ENCODE measurements around the gene MAD1L1.
"Not testable (repeated sequence)": the region's sequence is repeated elsewhere in the genome, so short reads cannot be mapped to it uniquely, and the experiment has no call there.

MAD1L1 gene

GRCh38 chr7:1884583-1885350 is 348.0 kb downstream of the MAD1L1 start:
- DNase-seq: peak; percentile 11

- peak; percentile 4 for DNase-seq
Observed at GRCh38 chr7:1883834-1884582, 348.7 kb downstream of the MAD1L1 start.

- peak; percentile 96 for DNase-seq
Observed at GRCh38 chr7:1883031-1883761, 349.5 kb downstream of the MAD1L1 start.

GRCh38 chr7:1882451-1882850 is 350.3 kb downstream of the MAD1L1 start:
- DNase-seq: no peak

GRCh38 chr7:1881946-1882345 is 350.8 kb downstream of the MAD1L1 start:
- DNase-seq: no peak

- not testable (repeated sequence) for DNase-seq
Observed at GRCh38 chr7:1876641-1877040, 356.1 kb downstream of the MAD1L1 start.

- not testable (repeated sequence) for DNase-seq
Observed at GRCh38 chr7:1875392-1876199, 357.1 kb downstream of the MAD1L1 start.

GRCh38 chr7:1874590-1875391 is 358.0 kb downstream of the MAD1L1 start:
- not testable (repeated sequence) for DNase-seq

GRCh38 chr7:1873857-1874589 is 358.7 kb downstream of the MAD1L1 start:
- no peak for DNase-seq

- no peak for DNase-seq
Observed at GRCh38 chr7:1873421-1873820, 359.3 kb downstream of the MAD1L1 start.

- no peak for DNase-seq
Observed at GRCh38 chr7:1873070-1873405, 359.7 kb downstream of the MAD1L1 start.

- DNase-seq: no peak
Observed at GRCh38 chr7:1872191-1873069, 360.3 kb downstream of the MAD1L1 start.

GRCh38 chr7:1869452-1870130 is 363.2 kb downstream of the MAD1L1 start:
- no peak for DNase-seq

- no peak for DNase-seq
Observed at GRCh38 chr7:1868516-1869165, 364.1 kb downstream of the MAD1L1 start.

GRCh38 chr7:1867370-1868260 is 365.1 kb downstream of the MAD1L1 start:
- DNase-seq: no peak

GRCh38 chr7:1866601-1867000 is 366.1 kb downstream of the MAD1L1 start:
- no peak for DNase-seq

- no peak for DNase-seq
Observed at GRCh38 chr7:1865571-1866255, 367.0 kb downstream of the MAD1L1 start.
